ENCODE results near the gene C1QTNF2. TPM values are rescaled to one million over a fixed set of nuclear protein-coding genes. Genes with fewer than 3 reads are reported as not detected.
A peak's percentile ranks its signal among the peaks of the same experiment; 100 is the strongest.

Gene C1QTNF2
- total and polyA plus RNA-seq, 3 donors from 2014 or later: 3.7 to 8.2 (median 6.4) TPM

GRCh38 chr5:160367261-160367660, 3.2 kb downstream of the C1QTNF2 start:
- no peak for DNase-seq
- Histone ChIP-seq H3K36me3 (ENCODE audit: low read depth, missing control alignments) (no peaks in the 10 kb centered on the region), H3K4me1 (peaks cover 29% of the 10 kb centered on the region), H3K27me3 (no peaks in the 10 kb centered on the region), H3K4me3 (no peak overlapping the region), H3K27ac (peak overlapping the region in 1 of 2 donors; percentile 6), H3K9me3 (no peaks in the 10 kb centered on the region)
- intact Hi-C loops (cut with DNase I; ENCODE audit: low total_unique reads): no loop called here
- 54 to 58% methylated on average over 2 of the region's 2 CpGs for WGBS, 2 donors
- TF ChIP-seq CTCF (IDR thresholded peaks at IDR 0.05): no peak
- no peak for TF ChIP-seq POLR2A (IDR thresholded peaks at IDR 0.05)

- intact Hi-C loops (cut with DNase I; ENCODE audit: low total_unique reads): no loop called here
- H3K4me1 ChIP-seq: peaks cover 29% of the 10 kb centered on the region
- no peak overlapping the region for H3K4me3 ChIP-seq
- no peaks in the 10 kb centered on the region for H3K36me3 ChIP-seq (ENCODE audit: low read depth, missing control alignments)
- H3K9me3 ChIP-seq: no peaks in the 10 kb centered on the region
- no peak for DNase-seq
- H3K27me3 ChIP-seq: no peaks in the 10 kb centered on the region
- 80 to 86% methylated on average over 2 of the region's 2 CpGs for WGBS, 2 donors
- H3K27ac ChIP-seq: peak overlapping the region in 1 of 2 donors; percentile 0
- TF ChIP-seq CTCF (IDR thresholded peaks at IDR 0.05) (no peak), POLR2A (IDR thresholded peaks at IDR 0.05) (no peak)
Measured at GRCh38 chr5:160366230-160366629, 4.2 kb downstream of the C1QTNF2 start.

- no peaks in the 10 kb centered on the region for H3K27me3 ChIP-seq
- 42 to 46% methylated on average over 13 of the region's 13 CpGs for WGBS, 2 donors
- no peaks in the 10 kb centered on the region for H3K9me3 ChIP-seq
- intact Hi-C loops (cut with DNase I; ENCODE audit: low total_unique reads): no loop called here
- H3K4me1 ChIP-seq: peaks cover 45% of the 10 kb centered on the region
- peak overlapping the region; percentile 36 to 82 for H3K27ac ChIP-seq
- TF ChIP-seq POLR2A (IDR thresholded peaks at IDR 0.05) (no peak), CTCF (IDR thresholded peaks at IDR 0.05) (no peak)
- no peak overlapping the region for H3K4me3 ChIP-seq
- no peak for DNase-seq
- no peaks in the 10 kb centered on the region for H3K36me3 ChIP-seq (ENCODE audit: low read depth, missing control alignments)
Measured at GRCh38 chr5:160363660-160364395, 6.6 kb downstream of the C1QTNF2 start.

GRCh38 chr5:160363211-160363610, 7.2 kb downstream of the C1QTNF2 start:
- no peaks in the 10 kb centered on the region for H3K9me3 ChIP-seq
- H3K4me1 ChIP-seq: peaks cover 51% of the 10 kb centered on the region
- no peak for DNase-seq
- intact Hi-C loops (cut with DNase I; ENCODE audit: low total_unique reads): no loop called here
- TF ChIP-seq POLR2A (IDR thresholded peaks at IDR 0.05) (no peak), CTCF (IDR thresholded peaks at IDR 0.05) (no peak)
- 19 to 37% methylated on average over 3 of the region's 3 CpGs for WGBS, 2 donors
- no peak overlapping the region for H3K4me3 ChIP-seq
- H3K36me3 ChIP-seq (ENCODE audit: low read depth, missing control alignments): no peaks in the 10 kb centered on the region
- no peaks in the 10 kb centered on the region for H3K27me3 ChIP-seq
- H3K27ac ChIP-seq: peak overlapping the region; percentile 36 to 82
